ENCODE results near the gene LRP11. TPM values are rescaled to one million over a fixed set of nuclear protein-coding genes. Genes with fewer than 3 reads are reported as not detected.

The LRP11 gene
- total and polyA plus RNA-seq, 10 of the 15 experiments (the other 5 are each of a cell fraction or from before 2014, with no cell fraction given), result under 0.01 to 0.23 (median 0.03) TPM; not detected in 6

DNA sequence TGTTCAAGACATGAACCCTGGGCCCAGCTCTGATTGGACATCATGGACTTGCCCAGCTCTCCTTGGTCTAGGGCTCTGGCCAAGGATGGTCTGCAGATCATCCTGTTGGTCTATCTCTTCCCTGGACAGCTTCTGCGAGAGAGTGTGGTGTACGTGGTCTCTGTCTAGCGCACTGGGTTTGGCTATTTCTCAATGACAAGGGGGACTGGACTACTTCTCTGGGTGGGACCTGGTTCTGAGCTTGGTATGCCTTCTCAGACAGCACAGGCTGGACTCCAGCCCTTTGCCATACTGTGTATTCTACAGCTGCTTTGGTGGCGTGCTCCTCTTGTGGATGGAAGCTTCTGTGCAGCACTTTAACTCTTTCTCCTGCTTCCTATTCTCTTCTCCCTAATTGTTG is 42.2 kb upstream of the LRP11 start:
- CTCF ChIA-PET, result interaction anchor here (1.0 kb wide), 1 partner anchor 70 kb away, joined by 3 read pairs; no protein-coding TSS in a partner anchor
- H3K36me3 ChIP-seq (ENCODE audit: control insufficient read depth in 2 of 2, insufficient read depth in 2 of 2, low read length in 1 of 2), result no peaks in the 10 kb centered on the region
- POLR2A ChIA-PET, result no interaction called here
- DNase-seq (ENCODE audit: low read depth, low spot score) (no peak), FAIRE-seq (no peak), ATAC-seq (no peak)
- H3K27me3 ChIP-seq (replicated peaks in 1 of 2; ENCODE audit: control insufficient read depth in 2 of 2, insufficient read depth in 2 of 2, low read length in 1 of 2), result peaks cover 2 to 6% of the 10 kb centered on the region in 2 experiments; a peak in 2 of 4 replicates
- H3K27ac ChIP-seq (ENCODE audit: control insufficient read depth, insufficient read depth), result no peak overlapping the region
- in situ Hi-C loops (cut with MboI) (no loop called here), intact Hi-C loops (cut with micrococcal nuclease; ENCODE audit: unreplicated experiment) (no loop called here)
- no peaks in the 10 kb centered on the region for H3K79me2 ChIP-seq (ENCODE audit: control insufficient read depth, insufficient read depth, low read length)
- H2AFZ ChIP-seq (ENCODE audit: control insufficient read depth, low read depth, low read length), result no peak overlapping the region
- no peak overlapping the region for H3K4me2 ChIP-seq (ENCODE audit: control insufficient read depth, insufficient read depth)
- peaks cover 3% of the 10 kb centered on the region; the same call in 1 of the 3 replicates for H3K9me3 ChIP-seq (replicated peaks; ENCODE audit: control insufficient read depth, insufficient read depth, low read length)
- no peak overlapping the region for H3K9ac ChIP-seq (ENCODE audit: control insufficient read depth, insufficient read depth, low read length)
- no peaks in the 10 kb centered on the region for H3K4me1 ChIP-seq (ENCODE audit: control insufficient read depth, insufficient read depth, low read length)
- H4K20me1 ChIP-seq (ENCODE audit: control insufficient read depth, insufficient read depth), result no peaks in the 10 kb centered on the region
- RAD21 ChIA-PET (ENCODE audit: unreplicated experiment), result no interaction called here
- SMC1A ChIA-PET (ENCODE audit: uncharacterized antibody, unreplicated experiment), result no interaction called here
- 81% methylated on average over 4 of the region's 4 CpGs for WGBS (ENCODE audit: insufficient coverage, insufficient replicate concordance, low lambda C conversion rate, missing lambda C conversion rate)
- H3K4me3 ChIP-seq, result no peak overlapping the region
- BruUV-seq (replicated peaks), result no TSS peak
- TF ChIP-seq E4F1 (IDR thresholded peaks at IDR 0.05; ENCODE audit: borderline replicate concordance, partially characterized antibody) (no peak), ATF7 (IDR thresholded peaks at IDR 0.05; ENCODE audit: low read depth) (no peak), ZNF24 (IDR thresholded peaks at IDR 0.05) (no peak), PRDM15 (CRISPR knock-in tag; IDR thresholded peaks at IDR 0.05) (no peak), MEF2B (IDR thresholded peaks at IDR 0.05; ENCODE audit: partially characterized antibody, poor library complexity, severe bottlenecking) (no peak), BCL3 (IDR thresholded peaks at IDR 0.05; ENCODE audit: borderline replicate concordance, insufficient read depth, low read depth, low read length, poor library complexity, severe bottlenecking) (no peak), STAT3 (IDR thresholded peaks at IDR 0.05; ENCODE audit: low read depth, low read length) (no peak), POLR2AphosphoS5 (IDR thresholded peaks at IDR 0.05; ENCODE audit: low read length) (no peak), ZNF274 (IDR thresholded peaks at IDR 0.05; ENCODE audit: insufficient read depth, insufficient read length) (no peak), SPI1 (IDR thresholded peaks at IDR 0.05; ENCODE audit: borderline replicate concordance, insufficient read depth, low read depth, low read length) (no peak), RB1 (IDR thresholded peaks at IDR 0.05; ENCODE audit: borderline replicate concordance) (no peak), SMAD5 (IDR thresholded peaks at IDR 0.05; ENCODE audit: low read depth) (no peak)
- TF ChIP-seq, protein P1, sequence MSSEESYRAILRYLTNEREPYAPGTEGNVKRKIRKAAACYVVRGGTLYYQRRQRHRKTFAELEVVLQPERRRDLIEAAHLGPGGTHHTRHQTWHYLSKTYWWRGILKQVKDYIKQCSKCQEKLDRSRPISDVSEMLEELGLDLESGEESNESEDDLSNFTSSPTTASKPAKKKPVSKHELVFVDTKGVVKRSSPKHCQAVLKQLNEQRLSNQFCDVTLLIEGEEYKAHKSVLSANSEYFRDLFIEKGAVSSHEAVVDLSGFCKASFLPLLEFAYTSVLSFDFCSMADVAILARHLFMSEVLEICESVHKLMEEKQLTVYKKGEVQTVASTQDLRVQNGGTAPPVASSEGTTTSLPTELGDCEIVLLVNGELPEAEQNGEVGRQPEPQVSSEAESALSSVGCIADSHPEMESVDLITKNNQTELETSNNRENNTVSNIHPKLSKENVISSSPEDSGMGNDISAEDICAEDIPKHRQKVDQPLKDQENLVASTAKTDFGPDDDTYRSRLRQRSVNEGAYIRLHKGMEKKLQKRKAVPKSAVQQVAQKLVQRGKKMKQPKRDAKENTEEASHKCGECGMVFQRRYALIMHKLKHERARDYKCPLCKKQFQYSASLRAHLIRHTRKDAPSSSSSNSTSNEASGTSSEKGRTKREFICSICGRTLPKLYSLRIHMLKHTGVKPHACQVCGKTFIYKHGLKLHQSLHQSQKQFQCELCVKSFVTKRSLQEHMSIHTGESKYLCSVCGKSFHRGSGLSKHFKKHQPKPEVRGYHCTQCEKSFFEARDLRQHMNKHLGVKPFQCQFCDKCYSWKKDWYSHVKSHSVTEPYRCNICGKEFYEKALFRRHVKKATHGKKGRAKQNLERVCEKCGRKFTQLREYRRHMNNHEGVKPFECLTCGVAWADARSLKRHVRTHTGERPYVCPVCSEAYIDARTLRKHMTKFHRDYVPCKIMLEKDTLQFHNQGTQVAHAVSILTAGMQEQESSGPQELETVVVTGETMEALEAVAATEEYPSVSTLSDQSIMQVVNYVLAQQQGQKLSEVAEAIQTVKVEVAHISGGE (CRISPR knock-in tag; IDR thresholded peaks at IDR 0.05), result no peak
